ENCODE results near the gene BACH2.

GRCh38 chr6:90233213-90233612 lies 63.4 kb downstream of the BACH2 start:
- no peak for TF ChIP-seq EP300 (IDR thresholded peaks at IDR 0.05; ENCODE audit: borderline replicate concordance in 1 of 2, low read depth in 1 of 2, low read length in 1 of 2)
- no peak for TF ChIP-seq NRF1 (IDR thresholded peaks at IDR 0.05; ENCODE audit: low read depth, low read length)
- no peak for TF ChIP-seq POLR2AphosphoS5 (IDR thresholded peaks at IDR 0.05; ENCODE audit: low read depth, low read length)

Data from SK-N-SH (cell line).